Activated CD4-positive, CD25-positive, alpha-beta regulatory T cell treated with anti-CD3 and anti-CD28 coated beads, Interleukin-2, amount 50 U/mL, for 16 hours (primary cell): ENCODE measurements around the gene CCDC74A.
"Not testable (repeated sequence)": the region's sequence is repeated elsewhere in the genome, so short reads cannot be mapped to it uniquely, and the experiment has no call there.

Experiments used
- DNase-seq: peaks from one replicate; pipeline ENCODE4 v3.0.0-alpha.2; 2020; ENCODE audit warnings: low read depth, low spot score

Gene CCDC74A

GRCh38 chr2:131503587-131503986, 24.1 kb upstream of the CCDC74A start:
- not testable (repeated sequence) for DNase-seq

- DNase-seq, result not testable (repeated sequence)
Measured at GRCh38 chr2:131504082-131504750, 23.5 kb upstream of the CCDC74A start.

DNA sequence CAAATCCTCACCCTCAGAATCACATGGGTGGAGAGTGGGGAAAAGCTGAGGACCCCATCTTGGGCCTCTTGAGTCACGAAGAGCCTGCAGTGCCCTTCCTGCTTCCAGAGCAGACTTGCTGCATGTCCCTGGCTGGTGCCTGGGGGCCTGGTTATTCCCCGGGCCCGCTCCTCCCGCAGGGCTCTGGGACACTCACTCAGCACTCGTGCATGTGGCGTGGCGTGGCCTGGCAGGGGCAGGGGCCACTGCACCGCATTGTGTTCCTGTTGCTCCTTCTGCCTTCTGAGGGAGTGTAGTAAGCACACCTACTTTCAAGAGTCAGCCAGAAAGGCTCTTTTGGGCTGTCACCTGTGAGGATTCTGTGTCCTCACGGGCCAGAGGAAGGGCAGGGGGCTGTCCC, 18.1 kb upstream of the CCDC74A start:
- no peak for DNase-seq

DNA sequence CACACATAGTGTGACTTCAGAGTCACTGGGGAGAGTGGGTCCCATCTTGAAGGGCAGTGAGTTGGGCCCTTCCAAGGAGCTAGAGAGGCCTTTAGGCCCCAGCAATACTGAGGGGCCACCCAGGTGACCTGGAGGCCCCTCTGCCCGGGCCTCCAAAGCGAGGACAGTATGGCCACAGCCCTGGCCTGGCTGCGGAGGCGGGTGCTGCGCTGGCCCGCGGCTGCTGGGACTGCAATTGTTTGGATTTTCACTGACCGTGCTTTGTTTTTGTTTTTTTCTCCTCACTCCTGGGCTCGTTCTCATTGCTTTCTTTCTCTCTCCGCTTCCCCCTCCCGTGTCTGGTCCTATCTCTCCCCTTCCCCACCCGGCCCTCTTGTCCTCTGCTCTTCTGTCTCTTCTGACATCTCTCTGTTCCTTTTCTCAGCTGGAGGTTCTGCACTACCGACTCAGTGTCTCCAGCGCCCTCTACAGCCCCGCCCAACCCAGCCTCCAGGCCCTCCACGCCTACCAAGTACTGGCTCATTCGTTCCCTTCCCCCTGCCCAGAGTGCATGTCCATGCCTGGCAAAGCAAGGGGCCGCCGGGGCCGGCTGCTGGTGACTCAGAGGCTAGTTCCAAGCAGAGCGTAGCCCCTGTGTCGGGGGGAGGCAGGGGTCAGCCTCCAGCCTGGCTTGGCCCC, 16.3 kb upstream of the CCDC74A start:
- not testable (repeated sequence) for DNase-seq

DNA sequence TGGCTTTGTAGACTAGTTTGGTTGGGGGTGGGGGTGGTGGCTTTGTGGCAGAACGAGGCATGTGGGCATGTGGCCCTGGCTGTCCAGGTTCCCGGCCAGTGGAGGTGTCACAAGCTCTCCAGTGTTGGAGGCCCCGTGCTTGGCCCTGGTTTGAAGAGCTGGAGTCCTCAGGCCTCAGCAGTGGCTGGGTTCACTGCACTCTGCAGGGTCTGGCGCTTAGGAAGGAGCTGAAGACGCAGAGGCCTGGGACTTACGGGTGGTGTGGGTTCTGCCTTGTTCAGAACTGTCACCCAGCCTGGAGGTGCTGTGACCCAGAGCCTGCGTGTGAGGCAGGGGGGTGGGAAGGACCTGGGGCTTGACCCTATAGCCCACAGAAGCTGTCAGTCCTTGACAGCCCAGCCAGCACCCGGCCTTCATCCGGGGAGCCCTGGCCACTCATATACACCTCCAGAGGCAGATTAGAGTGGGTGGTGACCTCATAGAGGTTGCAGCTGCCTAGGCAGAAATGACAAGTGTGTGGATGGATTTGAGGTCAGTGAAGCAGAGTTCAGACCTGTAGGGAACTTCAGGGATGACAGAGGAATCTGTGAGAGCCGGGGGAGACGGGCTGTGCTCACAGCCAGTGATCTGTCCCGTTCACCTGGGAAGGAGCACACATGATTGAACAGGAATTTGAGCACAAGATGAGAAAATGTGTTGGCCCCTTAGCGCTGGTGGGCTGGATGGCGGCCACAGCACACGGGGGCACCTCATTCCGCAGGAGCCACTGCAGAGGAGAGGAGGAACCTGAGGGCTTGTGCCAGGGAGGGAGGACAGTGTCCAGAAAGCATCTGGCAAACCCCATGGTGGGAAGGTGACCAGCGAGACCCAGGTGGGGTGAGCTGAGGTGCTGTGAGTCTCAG, 15.5 kb upstream of the CCDC74A start:
- not testable (repeated sequence) for DNase-seq

DNA sequence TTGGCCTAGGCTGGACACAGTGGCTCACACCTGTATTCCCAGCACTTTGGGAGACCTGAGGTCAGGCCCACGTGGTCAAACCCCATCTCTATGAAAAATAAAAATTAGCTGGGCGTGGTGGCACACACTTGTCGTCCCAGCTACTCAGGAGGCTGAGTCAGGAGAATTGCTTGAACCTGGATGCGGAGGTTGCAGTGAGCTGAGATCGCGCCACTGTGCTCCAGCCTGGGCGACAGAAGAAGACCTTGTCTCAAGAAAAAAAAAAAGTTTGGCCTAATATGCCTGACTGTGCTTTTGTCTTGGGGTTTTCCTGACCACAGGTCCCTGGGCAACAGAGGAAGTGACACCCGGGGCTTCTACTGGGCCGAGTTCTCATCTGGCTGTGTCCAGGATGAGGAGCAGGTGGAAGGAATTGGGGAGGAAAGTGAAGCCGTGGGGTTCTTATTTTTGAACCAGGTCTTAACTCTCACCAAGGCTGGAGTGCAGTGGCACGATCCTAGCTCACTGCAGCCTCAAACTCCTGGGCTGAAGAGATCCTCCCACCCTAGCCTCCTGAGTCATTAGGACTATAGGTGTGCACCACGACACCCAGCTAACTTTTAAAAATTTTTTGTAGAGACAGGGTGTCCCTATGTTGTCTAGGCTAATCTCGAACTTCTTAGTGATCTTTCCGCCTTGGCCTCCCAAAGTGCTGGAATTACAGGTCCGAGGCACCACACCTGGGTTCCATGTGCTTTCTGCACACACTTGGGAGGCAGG, 13.1 kb upstream of the CCDC74A start:
- DNase-seq, result not testable (repeated sequence)

DNA sequence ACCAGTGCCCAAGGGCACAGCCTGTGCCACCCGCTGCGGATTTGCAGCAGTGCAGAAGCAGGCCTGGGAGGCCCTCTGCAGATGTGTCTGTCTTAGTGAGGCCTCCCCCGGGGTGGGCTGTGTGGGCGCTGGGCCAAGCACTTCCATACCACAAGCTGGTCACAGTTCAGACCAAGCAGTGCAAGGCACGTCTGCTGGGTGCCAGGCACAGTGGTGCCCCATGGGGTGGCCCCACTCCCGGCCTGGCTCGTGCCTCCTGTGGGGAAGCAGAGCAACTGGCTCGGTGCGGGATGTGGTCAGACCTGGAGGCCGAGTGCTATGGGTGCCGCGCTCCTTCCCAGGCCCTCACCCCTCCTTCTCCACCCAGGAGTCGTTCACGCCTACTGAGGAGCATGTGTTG, 12.5 kb upstream of the CCDC74A start:
- not testable (repeated sequence) for DNase-seq

- no peak for DNase-seq
Measured at GRCh38 chr2:131516011-131516410, 11.7 kb upstream of the CCDC74A start.

GRCh38 chr2:131516621-131517020, 11.1 kb upstream of the CCDC74A start:
- DNase-seq, result not testable (repeated sequence)

DNA sequence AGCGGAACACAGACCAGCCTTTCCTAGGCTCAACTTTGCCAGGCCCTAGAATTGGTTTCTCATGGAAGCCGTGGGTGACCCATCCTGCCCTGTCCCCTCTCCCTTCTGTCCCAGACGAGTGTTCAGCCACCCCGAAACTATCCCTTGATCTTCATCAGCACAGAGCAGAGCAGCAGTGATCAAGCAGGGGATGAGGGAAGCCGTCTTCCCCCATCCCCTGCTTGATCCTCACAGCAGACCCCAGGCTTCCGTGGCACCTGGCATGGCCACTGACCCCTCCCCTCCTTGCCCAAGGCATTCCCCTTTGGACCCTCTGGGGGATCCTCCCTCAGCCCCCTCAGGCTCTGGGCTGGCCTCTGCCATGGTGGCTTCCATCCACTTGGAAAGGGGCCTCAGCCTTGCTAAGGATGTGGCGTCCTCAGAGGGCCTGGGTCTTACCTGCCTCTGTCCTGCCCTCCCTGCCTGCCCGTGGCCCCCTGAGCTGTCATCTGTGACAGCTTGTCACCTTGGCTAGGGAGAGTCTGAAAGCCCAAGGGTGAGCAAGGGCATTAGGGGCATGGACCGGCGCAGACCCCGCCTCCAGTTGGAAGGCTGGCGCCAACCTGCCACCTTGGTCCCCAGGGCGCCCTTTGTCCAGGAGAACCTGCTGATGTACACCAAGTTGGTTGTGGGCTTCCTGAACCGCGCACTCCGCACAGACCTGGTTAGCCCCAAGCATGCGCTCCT, 10.4 kb upstream of the CCDC74A start:
- DNase-seq, result no peak

DNA sequence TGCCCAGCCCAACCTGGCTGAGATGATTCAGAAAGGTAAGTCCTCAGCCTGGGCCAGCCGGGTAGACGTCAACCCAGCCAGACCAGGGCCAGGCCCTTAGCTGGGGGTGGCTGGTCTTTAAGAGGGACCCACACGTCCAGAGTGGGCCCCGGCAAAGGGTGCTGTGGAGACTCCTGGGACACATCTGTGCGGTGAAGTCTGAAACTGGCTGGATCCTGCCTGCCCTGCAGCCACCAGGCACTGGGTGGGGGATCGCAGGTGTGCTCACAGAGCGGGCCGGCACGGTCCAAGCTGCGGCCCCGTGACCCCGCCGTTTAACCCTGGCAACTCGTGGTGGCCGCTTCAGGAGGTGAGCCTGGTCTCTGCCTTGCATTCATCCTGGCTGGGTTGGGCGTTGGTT, 9.8 kb upstream of the CCDC74A start:
- not testable (repeated sequence) for DNase-seq

DNA sequence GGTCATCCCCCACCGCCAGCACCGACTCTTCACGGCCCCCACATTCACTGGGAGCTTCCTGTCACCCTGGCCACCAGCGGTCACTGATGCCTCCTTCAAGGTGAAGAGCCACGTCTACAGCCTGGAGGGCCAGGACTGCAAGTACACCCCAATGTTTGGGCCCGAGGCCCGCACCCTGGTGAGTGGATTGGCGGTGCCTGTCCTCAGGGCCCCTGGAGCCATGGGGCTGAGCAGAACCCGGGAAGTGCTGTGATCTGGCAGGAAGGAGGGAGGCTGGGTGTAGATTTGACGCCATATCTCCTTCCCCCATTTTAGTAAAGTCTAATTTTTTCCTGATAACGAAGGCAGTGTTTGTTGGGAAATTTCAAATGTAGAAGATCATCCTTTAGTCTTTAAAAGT, 9.2 kb upstream of the CCDC74A start:
- DNase-seq, result not testable (repeated sequence)

- DNase-seq, result no peak
Measured at GRCh38 chr2:131519466-131519865, 8.2 kb upstream of the CCDC74A start.

- DNase-seq, result not testable (repeated sequence)
Measured at GRCh38 chr2:131519871-131520470, 7.7 kb upstream of the CCDC74A start.

DNA sequence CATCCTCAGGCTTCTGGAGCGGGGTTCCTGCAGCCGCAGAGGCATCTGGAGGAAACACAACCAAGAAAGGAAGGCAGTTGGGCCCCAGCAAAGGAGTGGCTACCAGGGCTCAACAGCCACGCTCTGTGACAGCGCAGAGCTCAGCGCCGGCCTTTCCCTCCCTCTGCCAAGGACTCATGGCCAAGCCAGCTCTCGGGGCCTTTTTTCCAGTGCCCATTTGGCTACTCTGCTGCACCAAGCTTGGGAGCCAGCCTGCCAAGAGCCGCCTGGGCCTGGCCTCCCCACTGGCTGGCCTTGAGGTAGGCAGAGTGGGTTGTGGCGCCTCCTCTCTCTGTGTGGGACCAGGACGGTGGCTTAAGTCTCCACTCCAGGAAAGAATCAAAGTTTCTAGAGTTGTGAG, 7.2 kb upstream of the CCDC74A start:
- no peak for DNase-seq

GRCh38 chr2:131521524-131521923, 6.2 kb upstream of the CCDC74A start:
- not testable (repeated sequence) for DNase-seq

GRCh38 chr2:131521961-131522781, 5.5 kb upstream of the CCDC74A start:
- no peak for DNase-seq

GRCh38 chr2:131525256-131525655, 2.4 kb upstream of the CCDC74A start:
- not testable (repeated sequence) for DNase-seq
